GM10248 (cell line): ENCODE measurements around the gene SMC1B.

Experiments used
- CTCF ChIA-PET: fragments of 300-600 bp; sonication (Branson Sonifier 250); formaldehyde crosslinking; extraction: SDS; loops from one replicate; lab custom pipeline; 2021; ENCODE audit warnings: antibody characterized with exemption; lab: Yijun Ruan, JAX
- POLR2A ChIA-PET: fragments of 350-650 bp; sonication (Branson Sonifier 250); formaldehyde crosslinking; extraction: SDS; loops from one replicate; lab custom pipeline; 2020; ENCODE audit warnings: antibody characterized with exemption; lab: Yijun Ruan, JAX
- DNase-seq: peaks from one replicate; pipeline ENCODE4 v3.0.0; 2012; ENCODE audit errors: extremely low spot score
- TF ChIP-seq, protein P1 (sequence below): IDR thresholded peaks from 2 replicates; pipeline ENCODE4 v1.5.1; 2012; ENCODE audit warnings: mild to moderate bottlenecking, low read depth; ENCODE audit errors: extremely low read depth, missing control alignments, control extremely low read depth

Gene SMC1B

DNA sequence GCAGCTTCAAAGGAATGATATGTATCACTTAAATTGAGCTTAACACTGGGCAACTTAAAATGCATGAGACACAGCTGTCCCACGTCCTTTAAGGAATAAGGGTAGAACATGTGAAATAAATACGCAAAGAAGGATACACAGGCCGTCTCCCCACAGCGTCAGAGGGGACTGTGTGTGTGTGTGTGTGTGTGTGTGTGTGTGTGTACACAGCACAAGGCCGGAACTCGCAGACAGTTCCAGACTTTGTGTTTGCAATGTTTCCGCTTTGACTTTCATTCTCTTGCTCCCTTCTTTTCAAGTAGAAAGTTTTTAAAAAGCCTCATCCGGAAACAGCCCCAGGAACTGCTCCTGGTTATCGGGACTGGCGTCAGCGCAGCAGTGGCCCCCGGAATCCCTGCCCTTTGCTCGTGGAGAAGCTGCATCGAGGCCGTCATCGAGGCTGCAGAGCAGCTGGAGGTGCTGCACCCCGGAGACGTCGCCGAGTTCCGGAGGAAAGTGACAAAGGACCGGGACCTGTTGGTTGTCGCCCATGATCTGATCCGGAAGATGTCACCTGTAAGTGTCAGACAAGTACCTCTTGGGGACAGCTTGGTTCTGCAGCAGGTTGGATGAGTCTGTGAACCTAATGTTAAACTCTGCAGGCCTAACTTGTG lies 90.4 kb downstream of the SMC1B start:
- DNase-seq, result no peak
- TF ChIP-seq, protein P1, sequence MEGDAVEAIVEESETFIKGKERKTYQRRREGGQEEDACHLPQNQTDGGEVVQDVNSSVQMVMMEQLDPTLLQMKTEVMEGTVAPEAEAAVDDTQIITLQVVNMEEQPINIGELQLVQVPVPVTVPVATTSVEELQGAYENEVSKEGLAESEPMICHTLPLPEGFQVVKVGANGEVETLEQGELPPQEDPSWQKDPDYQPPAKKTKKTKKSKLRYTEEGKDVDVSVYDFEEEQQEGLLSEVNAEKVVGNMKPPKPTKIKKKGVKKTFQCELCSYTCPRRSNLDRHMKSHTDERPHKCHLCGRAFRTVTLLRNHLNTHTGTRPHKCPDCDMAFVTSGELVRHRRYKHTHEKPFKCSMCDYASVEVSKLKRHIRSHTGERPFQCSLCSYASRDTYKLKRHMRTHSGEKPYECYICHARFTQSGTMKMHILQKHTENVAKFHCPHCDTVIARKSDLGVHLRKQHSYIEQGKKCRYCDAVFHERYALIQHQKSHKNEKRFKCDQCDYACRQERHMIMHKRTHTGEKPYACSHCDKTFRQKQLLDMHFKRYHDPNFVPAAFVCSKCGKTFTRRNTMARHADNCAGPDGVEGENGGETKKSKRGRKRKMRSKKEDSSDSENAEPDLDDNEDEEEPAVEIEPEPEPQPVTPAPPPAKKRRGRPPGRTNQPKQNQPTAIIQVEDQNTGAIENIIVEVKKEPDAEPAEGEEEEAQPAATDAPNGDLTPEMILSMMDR, result no peak
- POLR2A ChIA-PET, result no interaction called here
- CTCF ChIA-PET, result no interaction called here

DNA sequence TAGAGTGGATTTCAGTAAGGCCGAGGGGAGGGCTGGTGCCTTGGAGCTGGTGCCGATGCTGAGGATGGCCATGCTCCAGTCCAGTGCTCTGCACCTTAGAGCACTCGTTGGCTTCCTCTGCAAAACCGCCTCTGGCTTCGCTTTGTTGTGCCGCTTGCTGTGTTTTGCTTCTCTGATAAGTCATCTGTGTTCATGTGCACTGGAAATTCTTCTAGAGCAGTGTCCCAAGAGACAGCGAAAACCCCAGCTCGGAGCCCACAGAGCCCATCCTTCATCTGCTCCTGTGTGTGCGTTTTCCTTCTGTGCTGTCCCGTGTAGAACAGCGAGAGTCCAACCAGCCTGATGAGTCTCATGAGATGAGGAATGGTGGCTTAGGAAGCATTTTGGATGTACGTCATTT lies 91.6 kb downstream of the SMC1B start:
- ChIA-PET POLR2A (no interaction called here), CTCF (no interaction called here)
- DNase-seq, result no peak
- TF ChIP-seq, protein P1, result no peak

DNA sequence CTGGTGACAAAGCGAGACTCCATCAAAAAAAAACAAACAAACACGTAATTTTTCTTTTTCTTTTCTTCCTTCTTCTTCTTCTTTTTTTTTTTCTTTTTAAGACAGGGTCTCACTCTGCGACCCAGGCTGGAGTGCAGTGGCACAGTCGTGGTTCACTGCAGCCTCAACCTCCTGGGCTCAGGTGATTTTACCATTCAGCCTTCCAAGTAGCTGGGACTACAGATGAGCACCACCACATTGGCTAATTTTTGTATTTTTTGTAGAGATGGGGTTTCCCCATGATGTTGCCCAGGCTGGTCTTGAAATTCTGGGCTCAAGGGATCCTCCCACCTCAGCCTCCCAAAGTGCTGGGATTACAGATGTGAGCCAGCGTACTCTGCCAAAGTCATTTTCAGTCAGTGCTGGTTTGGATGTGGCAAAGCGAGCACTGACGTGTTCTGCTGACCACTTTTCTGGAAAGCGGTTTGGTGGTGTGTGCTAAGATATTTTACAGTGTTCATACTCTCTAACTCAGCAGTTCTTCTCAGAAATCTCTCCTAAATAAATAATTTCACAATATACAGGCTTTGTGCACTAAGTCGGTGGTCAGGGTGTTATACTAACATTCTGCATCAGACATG lies 92.9 kb downstream of the SMC1B start:
- POLR2A ChIA-PET, result no interaction called here
- TF ChIP-seq, protein P1, result no peak
- CTCF ChIA-PET, result no interaction called here
- no peak for DNase-seq

DNA sequence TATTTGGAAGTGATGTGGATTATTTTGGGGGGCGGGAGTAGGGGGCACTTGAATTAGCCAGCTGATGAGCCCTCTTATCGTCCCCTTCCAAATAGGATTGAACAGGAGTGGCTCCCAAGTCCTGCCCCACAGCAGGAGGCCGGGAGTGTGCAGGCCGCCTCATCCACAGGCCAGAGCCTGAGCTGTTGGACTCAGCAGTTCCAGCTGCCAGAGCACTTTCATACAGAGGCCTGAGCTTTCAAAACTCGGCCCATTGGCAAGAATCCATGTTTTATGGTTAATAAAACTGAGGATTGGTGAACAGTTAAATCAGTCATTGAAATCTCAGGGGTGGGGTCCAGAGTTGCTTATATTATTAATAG lies 94.1 kb downstream of the SMC1B start:
- ChIA-PET POLR2A (no interaction called here), CTCF (no interaction called here)

DNA sequence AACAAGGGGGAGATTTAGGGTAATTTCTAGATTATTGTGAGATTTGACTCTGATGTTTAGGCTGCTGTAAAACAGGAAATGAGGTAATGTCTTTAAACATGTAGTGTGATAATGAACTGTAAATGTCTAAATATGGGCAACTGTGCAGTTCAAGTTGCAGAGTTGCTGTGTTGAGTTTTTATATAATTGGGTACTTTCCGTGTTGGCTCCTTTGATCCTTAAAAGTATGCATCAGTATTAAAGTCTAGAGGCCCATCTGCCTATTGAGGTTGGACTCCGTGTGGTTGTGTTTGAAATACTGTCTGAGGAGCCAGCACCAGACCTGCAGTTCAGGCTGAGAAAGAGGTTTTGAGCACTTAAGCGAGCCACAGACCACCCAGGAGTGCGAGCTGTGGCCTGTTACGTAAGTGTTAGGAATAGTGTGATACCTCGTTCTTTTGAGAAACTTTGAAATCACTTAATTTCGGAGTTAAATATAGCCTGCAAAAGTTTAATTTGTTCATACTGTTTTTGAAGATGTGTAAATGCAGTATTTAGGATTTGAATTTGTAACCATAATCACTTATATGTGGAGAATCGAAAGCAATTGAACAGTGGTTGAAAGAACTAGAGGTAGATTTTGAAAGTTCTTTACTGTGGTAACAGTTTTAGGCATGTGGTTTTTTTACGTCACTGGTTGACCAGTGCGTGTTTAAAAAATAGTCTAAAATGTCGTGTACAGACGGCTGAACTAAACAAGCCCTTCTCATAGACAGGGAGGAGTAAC lies 94.7 kb downstream of the SMC1B start:
- ChIA-PET POLR2A (no interaction called here), CTCF (interaction anchor here (0.6 to 2.0 kb wide), 2 partner anchors 15 to 64 kb away, joined by 3 to 4 read pairs; no protein-coding TSS in a partner anchor)
- peak; percentile 53 for DNase-seq
- TF ChIP-seq, protein P1, result no peak

More for the DNA sequence above, 94.1 kb downstream of the SMC1B start:
- DNase-seq, result no peak
- TF ChIP-seq, protein P1, result no peak

DNA sequence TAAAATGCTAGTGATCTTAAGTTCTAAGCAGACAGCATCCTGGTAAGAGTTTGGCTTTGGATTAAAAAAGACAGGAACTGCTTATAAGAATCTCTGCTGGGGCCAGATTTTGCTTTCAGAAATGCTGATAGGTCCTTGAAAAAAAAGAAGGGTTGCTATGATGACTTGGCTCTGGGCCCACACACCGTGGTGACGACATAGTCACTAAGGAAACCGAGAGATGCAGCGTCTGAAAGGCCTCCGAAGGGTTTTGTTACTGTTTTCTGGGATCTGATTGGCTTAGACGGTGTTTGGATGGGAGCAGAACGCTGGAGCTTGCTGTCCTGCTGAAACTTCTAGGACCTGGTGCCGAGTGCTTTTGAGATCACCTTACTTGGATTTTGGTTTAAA lies 95.2 kb downstream of the SMC1B start:
- ChIA-PET POLR2A (no interaction called here), CTCF (interaction anchor here (0.6 to 2.0 kb wide), 3 partner anchors 16 to 65 kb away, joined by 3 to 4 read pairs (median 3); no protein-coding TSS in a partner anchor)
- TF ChIP-seq, protein P1, result no peak
- DNase-seq, result peak; percentile 85
